Endothelial cell of umbilical vein (primary cell): ENCODE measurements around the gene HOXC11. TPM values are rescaled to one million over a fixed set of nuclear protein-coding genes. Genes with fewer than 3 reads are reported as not detected.

Experiments used
- Bru-seq: library from RNA; stranded (reverse); fragments of 400-500 nt; gene quantifications from one replicate; lab custom pipeline; 2021; lab: Mats Ljungman, UMichigan
- BruChase-seq, 2 experiments: library from RNA; stranded (reverse); fragments of 400-500 nt; gene quantifications; one replicate each; lab custom pipeline; 2021; lab: Mats Ljungman, UMichigan
- BruUV-seq: library from RNA; stranded (reverse); fragments of 400-500 nt; replicated peaks from 2 replicates; lab custom pipeline; 2021; lab: Mats Ljungman, UMichigan
- CTCF ChIA-PET: fragments of 300-600, 350-600 bp; sonication (Branson Sonifier 250); formaldehyde crosslinking; loops from one replicate; lab custom pipeline; 2021; ENCODE audit warnings: antibody characterized with exemption, inconsistent platforms; lab: Charles Lee
- POLR2A ChIA-PET: fragments of 300-600, 350-600 bp; sonication (Branson Sonifier 250); formaldehyde crosslinking; loops from one replicate; lab custom pipeline; 2021; ENCODE audit warnings: antibody characterized with exemption, inconsistent platforms; lab: Charles Lee
- DNase-seq: peaks from one replicate; pipeline ENCODE4 v3.0.0-alpha.2; 2011; ENCODE audit warnings: low read depth, low spot score
- FAIRE-seq: peaks from 2 replicates; lab custom pipeline; 2011; peaks lifted over from hg19 to GRCh38; lab: Jason Lieb, UNC
- H2AFZ ChIP-seq: 2 replicates; pipeline ENCODE4 v1.6.0; 2012; ENCODE audit warnings: low read depth, low read length, control low read depth, inconsistent platforms
- H3K27ac ChIP-seq: 2 replicates; pipeline ENCODE4 v1.5.1; 2011; ENCODE audit warnings: low read depth, mild to moderate bottlenecking, control low read depth, low read length, moderate library complexity; ENCODE audit not compliant: insufficient read depth
- H3K27me3 ChIP-seq, 2 experiments: 2 replicates each; pipeline versions ENCODE4 v1.6.0 to v1.6.1; 2011; ENCODE audit warnings: low read length in 2 of 2, mixed read lengths in 1 of 2; ENCODE audit not compliant: control insufficient read depth in 2 of 2, insufficient read depth in 2 of 2
- H3K36me3 ChIP-seq, 2 experiments: 2 replicates in 1 of 2; 3 replicates in 1 of 2; pipeline ENCODE4 v1.5.1; 2011; ENCODE audit warnings: low read length in 2 of 2, mild to moderate bottlenecking in 1 of 2, moderate library complexity in 1 of 2; ENCODE audit not compliant: control insufficient read depth in 2 of 2, insufficient read depth in 2 of 2; ENCODE audit errors: extremely low read depth in 1 of 2
- H3K4me1 ChIP-seq: 3 replicates; pipeline ENCODE4 v1.5.1; 2011; ENCODE audit warnings: mild to moderate bottlenecking, low read length; ENCODE audit not compliant: control insufficient read depth, insufficient read depth; ENCODE audit errors: extremely low read depth
- H3K4me2 ChIP-seq: 2 replicates; pipeline ENCODE4 v1.6.1; 2011; ENCODE audit warnings: low read length, control low read depth, mixed read lengths; ENCODE audit not compliant: insufficient read depth
- H3K4me3 ChIP-seq, 3 experiments: fragments of 200-600 bp in 1 of 3; sonication (generic), shearing (Covaris generic) in 1 of 3; replicated peaks in 1 of 3; 2 replicates each; pipeline ENCODE4 v1.5.1; 2011 to 2016; ENCODE audit warnings: control low read depth in 3 of 3, low read length in 3 of 3, mild to moderate bottlenecking in 2 of 3, inconsistent platforms in 1 of 3, low read depth in 1 of 3, moderate library complexity in 1 of 3; ENCODE audit not compliant: insufficient read depth in 1 of 3
- H3K79me2 ChIP-seq: 2 replicates; pipeline ENCODE4 v1.6.0; 2012; ENCODE audit warnings: low read length, inconsistent platforms; ENCODE audit not compliant: control insufficient read depth, insufficient read depth
- H3K9ac ChIP-seq: replicated peaks from 2 replicates; pipeline ENCODE3; 2011; ENCODE audit warnings: low read length, control low read depth; ENCODE audit not compliant: insufficient read depth; ENCODE audit errors: extremely low read depth
- H3K9me1 ChIP-seq: replicated peaks from 3 replicates; pipeline ENCODE4 v1.6.0; 2011; ENCODE audit warnings: mild to moderate bottlenecking, low read length; ENCODE audit not compliant: control insufficient read depth, insufficient read depth; ENCODE audit errors: extremely low read depth
- H3K9me3 ChIP-seq: replicated peaks from 2 replicates; pipeline ENCODE4 v1.5.1; 2012; ENCODE audit warnings: low read length, inconsistent platforms; ENCODE audit not compliant: control insufficient read depth, insufficient read depth
- H4K20me1 ChIP-seq: replicated peaks from 2 replicates; pipeline ENCODE3; 2011; ENCODE audit warnings: mild to moderate bottlenecking, low read length; ENCODE audit not compliant: control insufficient read depth, insufficient read depth; ENCODE audit errors: extremely low read depth
- CTCF ChIP-seq, 2 donors: IDR thresholded peaks; 1 replicate in 1 of 2; 2 replicates in 1 of 2; pipeline ENCODE4 v1.5.1; 2011; ENCODE audit warnings: low read length in 2 of 2, mild to moderate bottlenecking in 2 of 2, moderate library complexity in 2 of 2, control low read depth in 1 of 2, inconsistent platforms in 1 of 2, low read depth in 1 of 2; ENCODE audit not compliant: insufficient read depth in 1 of 2; ENCODE audit errors: extremely low read depth in 1 of 2
- EZH2 ChIP-seq: IDR thresholded peaks from 2 replicates; pipeline ENCODE4 v1.6.1; 2012; ENCODE audit warnings: borderline replicate concordance, low read depth, mild to moderate bottlenecking, moderate library complexity, low read length, inconsistent platforms; ENCODE audit not compliant: severe bottlenecking
- FOS ChIP-seq: IDR thresholded peaks from 2 replicates; pipeline ENCODE4 v1.6.1; 2011; ENCODE audit warnings: mild to moderate bottlenecking, low read length, moderate library complexity, borderline replicate concordance; ENCODE audit not compliant: insufficient read depth
- GATA2 ChIP-seq: IDR thresholded peaks from 2 replicates; pipeline ENCODE4 v1.7.0; 2011; ENCODE audit warnings: low read depth, mild to moderate bottlenecking, moderate library complexity, mixed read lengths, low read length; ENCODE audit not compliant: insufficient read length, insufficient read depth
- JUN ChIP-seq: IDR thresholded peaks from 2 replicates; pipeline ENCODE4 v1.6.1; 2011; ENCODE audit warnings: borderline replicate concordance, low read depth; ENCODE audit not compliant: insufficient read length, insufficient read depth
- MYC ChIP-seq: IDR thresholded peaks from one replicate; pipeline ENCODE4 v1.6.1; 2011; ENCODE audit warnings: mild to moderate bottlenecking, low read depth, low read length
- POLR2A ChIP-seq: IDR thresholded peaks from 2 replicates; pipeline ENCODE4 v1.6.1; 2012; ENCODE audit warnings: low read depth, mild to moderate bottlenecking, control low read depth, low read length
- POLR2AphosphoS5 ChIP-seq: IDR thresholded peaks from 2 replicates; pipeline ENCODE4 v1.6.1; 2012; ENCODE audit warnings: low read depth, mild to moderate bottlenecking, control low read depth, low read length, moderate library complexity; ENCODE audit not compliant: insufficient read depth
- dilution Hi-C: fragments of 300-500 bp; cut with MboI; formaldehyde crosslinking; loops from one replicate; pipeline ENCODE4 v1.15.0; 2019; ENCODE audit warnings: low sequenced_read_pairs; ENCODE audit not compliant: extremely low pct_ligation_motif_present
- intact Hi-C: fragments of 100-400 bp; cut with micrococcal nuclease; formaldehyde crosslinking; loops from one replicate; pipeline ENCODE4 v1.10.0; 2022
- long read RNA-seq: library from polyadenylated mRNA; stranded (forward); transcript quantifications from one replicate; pipeline ENCODE4 v2.0.0, GENCODE V29; 2021
- polyA minus RNA-seq, 3 experiments: library from RNA; depleted of rRNA, polyadenylated mRNA; stranded (reverse); fragments of >200 nt; gene quantifications; 1 replicate in 1 of 3; 2 replicates in 2 of 3; pipeline ENCODE4 v1.2.3, GENCODE V29; 2011
- polyA plus RNA-seq, 4 experiments: library from polyadenylated mRNA; depleted of rRNA in 3 of 4; stranded (reverse) in 3 of 4; unstranded in 1 of 4; fragments of >200 nt; gene quantifications; 2 replicates each; pipeline versions ENCODE4 v1.2.1 to v1.2.3, GENCODE V29; 2011 to 2012; ENCODE audit warnings: missing spikeins in 1 of 4
- total RNA-seq: library from RNA; stranded (reverse); gene quantifications from 2 replicates; pipeline ENCODE4 v1.2.3, GENCODE V29; 2021
- TF ChIP-seq, protein P1 (sequence below): IDR thresholded peaks from 2 replicates; pipeline ENCODE4 v1.6.1; 2011; ENCODE audit not compliant: insufficient read depth, insufficient read length

The HOXC11 gene
- not detected in 2 replicates for total RNA-seq
- polyA plus RNA-seq: not detected in 2 replicates
- not detected in 2 replicates for polyA plus RNA-seq (2011; cell fraction: cytosol; rRNA removed)
- not detected in 2 replicates for polyA plus RNA-seq (2011; cell fraction: nucleus; rRNA removed)
- polyA plus RNA-seq (2012): not detected in 2 replicates
- polyA minus RNA-seq: not detected in 2 replicates
- polyA minus RNA-seq (2011; cell fraction: cytosol; rRNA and poly(A)+ RNA removed): 9.5 TPM
- not detected in 2 replicates for polyA minus RNA-seq (2011; cell fraction: nucleus; rRNA and poly(A)+ RNA removed)
- not detected for Bru-seq, nascent RNA
- BruChase-seq, experiment 1, labeled RNA remaining after a 6-hour chase: not detected
- BruChase-seq, experiment 2, labeled RNA remaining after a 2-hour chase: not detected
- long read RNA-seq: 0 reads

GRCh38 chr12:53972722-53973235 lies at the start of gene HOXC11:
Gene HOXC11 (plus strand): TSS chr12:53973126. CDS start chr12:53973242, 116 bp downstream.
- Histone ChIP-seq H4K20me1 (no peaks in the 10 kb centered on the region), H3K36me3 (no peaks in the 10 kb centered on the region), H3K9ac (no peak within 1 kb of the TSS), H3K4me1 (no peaks in the 10 kb centered on the region), H3K27ac (no peak within 1 kb of the TSS), H3K79me2 (no peaks in the 10 kb centered on the region), H3K4me3 (no peak within 1 kb of the TSS), H3K27me3 (peaks cover 89 to 99% of the 10 kb centered on the region in 2 experiments), H3K9me1 (no peaks in the 10 kb centered on the region), H3K9me3 (no peaks in the 10 kb centered on the region), H2AFZ (no peak within 1 kb of the TSS), H3K4me2 (no peak within 1 kb of the TSS)
- ChIA-PET CTCF (interaction anchor here (1.1 to 1.2 kb wide), 2 partner anchors 229 to 233 kb away, joined by 4 to 5 read pairs; no protein-coding TSS in a partner anchor), POLR2A (no interaction called here)
- no peak for DNase-seq
- dilution Hi-C loops: no loop called here
- intact Hi-C loops: no loop called here
- BruUV-seq: no TSS peak
- no peak for FAIRE-seq
- no peak for TF ChIP-seq GATA2
- no peak for TF ChIP-seq MYC
- no peak for TF ChIP-seq JUN
- TF ChIP-seq, protein P1, sequence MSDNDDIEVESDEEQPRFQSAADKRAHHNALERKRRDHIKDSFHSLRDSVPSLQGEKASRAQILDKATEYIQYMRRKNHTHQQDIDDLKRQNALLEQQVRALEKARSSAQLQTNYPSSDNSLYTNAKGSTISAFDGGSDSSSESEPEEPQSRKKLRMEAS: no peak
- TF ChIP-seq CTCF (IDR thresholded peaks at IDR 0.05; ENCODE audit: extremely low read depth in 1 of 2, insufficient read depth in 1 of 2, low read depth in 1 of 2, low read length in 2 of 2): no peak
- no peak for TF ChIP-seq EZH2
- no peak for TF ChIP-seq FOS
- no peak for TF ChIP-seq POLR2AphosphoS5
- no peak for TF ChIP-seq POLR2A
